WTC11 (cell line): ENCODE data around the gene STAT2. TPM values are rescaled to one million over a fixed set of nuclear protein-coding genes. Genes with fewer than 3 reads are reported as not detected.

ENCODE experiments used
- FOXK1 ChIP-seq: sonication (generic); formaldehyde crosslinking; IDR thresholded peaks from 2 replicates; pipeline ENCODE4 v1.8.0; 2022; ENCODE audit warnings: mild to moderate bottlenecking, moderate library complexity, missing genetic modification reagents
- FOXP1 ChIP-seq: sonication (generic); formaldehyde crosslinking; IDR thresholded peaks from 2 replicates; pipeline ENCODE4 v1.8.0; 2022; ENCODE audit warnings: missing genetic modification reagents, mild to moderate bottlenecking, moderate library complexity, borderline replicate concordance
- GABPB1 ChIP-seq: sonication (generic); formaldehyde crosslinking; IDR thresholded peaks from 2 replicates; pipeline ENCODE4 v1.8.1; 2023; ENCODE audit warnings: mild to moderate bottlenecking, missing genetic modification reagents
- GRHL2 ChIP-seq: fragments of 250-450 bp; sonication (Bioruptor Pico); IDR thresholded peaks from 2 replicates; pipeline ENCODE4 v1.8.0; 2022; ENCODE audit warnings: mild to moderate bottlenecking, moderate library complexity; ENCODE audit not compliant: insufficient replicate concordance, severe bottlenecking
- HMGA2 ChIP-seq: fragments of 250-450 bp; sonication (Bioruptor Pico); IDR thresholded peaks from 2 replicates; pipeline ENCODE4 v1.4.0; 2021; ENCODE audit warnings: mild to moderate bottlenecking, moderate library complexity
- JUN ChIP-seq: sonication (generic); formaldehyde crosslinking; IDR thresholded peaks from 2 replicates; pipeline ENCODE4 v1.8.0; 2023; ENCODE audit warnings: mild to moderate bottlenecking, missing genetic modification reagents
- MYBL2 ChIP-seq: sonication (generic); formaldehyde crosslinking; IDR thresholded peaks from 2 replicates; pipeline ENCODE4 v1.8.1; 2023; ENCODE audit warnings: mild to moderate bottlenecking, moderate library complexity, missing genetic modification reagents
- NFE2L1 ChIP-seq: sonication (generic); formaldehyde crosslinking; IDR thresholded peaks from 2 replicates; pipeline ENCODE4 v1.8.1; 2023; ENCODE audit warnings: missing genetic modification reagents
- NFYB ChIP-seq: sonication (generic); formaldehyde crosslinking; conservative IDR thresholded peaks from 2 replicates; pipeline ENCODE4 v1.8.0; 2022; ENCODE audit warnings: low read depth, missing genetic modification reagents
- NR2C2 ChIP-seq: sonication (generic); formaldehyde crosslinking; IDR thresholded peaks from 2 replicates; pipeline ENCODE4 v1.8.0; 2022; ENCODE audit warnings: mild to moderate bottlenecking, missing genetic modification reagents
- ZBTB21 ChIP-seq: sonication (generic); formaldehyde crosslinking; IDR thresholded peaks from 2 replicates; pipeline ENCODE4 v1.8.1; 2023; ENCODE audit warnings: mild to moderate bottlenecking, missing genetic modification reagents, borderline replicate concordance
- ZNF232 ChIP-seq: sonication (generic); formaldehyde crosslinking; IDR thresholded peaks from 2 replicates; pipeline ENCODE4 v1.8.0; 2022; ENCODE audit warnings: mild to moderate bottlenecking, missing genetic modification reagents
- ZNF396 ChIP-seq: fragments of 250-450 bp; sonication (Bioruptor Pico); IDR thresholded peaks from 2 replicates; pipeline ENCODE4 v1.8.0; 2021; ENCODE audit warnings: mild to moderate bottlenecking, moderate library complexity, borderline replicate concordance
- total RNA-seq: library from RNA; stranded (reverse); gene quantifications from 3 replicates; pipeline ENCODE4 v1.2.3, GENCODE V29; 2021
- TF ChIP-seq, protein P1 (sequence below): sonication (generic); formaldehyde crosslinking; IDR thresholded peaks from 2 replicates; pipeline ENCODE4 v1.8.0; 2022; ENCODE audit warnings: missing genetic modification reagents
- TF ChIP-seq, protein P2 (sequence below): sonication (generic); formaldehyde crosslinking; IDR thresholded peaks from 2 replicates; pipeline ENCODE4 v1.8.1; 2022; ENCODE audit warnings: mild to moderate bottlenecking, moderate library complexity, missing genetic modification reagents
- TF ChIP-seq, protein P3 (sequence below): sonication (generic); formaldehyde crosslinking; IDR thresholded peaks from 2 replicates; pipeline ENCODE4 v1.8.1; 2022; ENCODE audit warnings: mild to moderate bottlenecking, missing genetic modification reagents, moderate library complexity, borderline replicate concordance
- TF ChIP-seq, protein P4 (sequence below): sonication (generic); formaldehyde crosslinking; IDR thresholded peaks from 2 replicates; pipeline ENCODE4 v1.8.1; 2022; ENCODE audit warnings: missing genetic modification reagents, borderline replicate concordance
- TF ChIP-seq, protein P5 (sequence below): fragments of 250-450 bp; sonication (Bioruptor Pico); IDR thresholded peaks from 2 replicates; pipeline ENCODE4 v1.9.0; 2021; ENCODE audit warnings: mild to moderate bottlenecking, borderline replicate concordance
- TF ChIP-seq, protein P6 (sequence below): sonication (generic); formaldehyde crosslinking; IDR thresholded peaks from 2 replicates; pipeline ENCODE4 v1.8.0; 2023; ENCODE audit warnings: mild to moderate bottlenecking, missing genetic modification reagents
- TF ChIP-seq, protein P7 (sequence below): sonication (generic); formaldehyde crosslinking; IDR thresholded peaks from 2 replicates; pipeline ENCODE4 v1.8.1; 2023; ENCODE audit warnings: mild to moderate bottlenecking, missing genetic modification reagents, moderate library complexity
- TF ChIP-seq, protein P8 (sequence below): sonication (generic); formaldehyde crosslinking; IDR thresholded peaks from 2 replicates; pipeline ENCODE4 v1.8.1; 2023; ENCODE audit warnings: mild to moderate bottlenecking, missing genetic modification reagents

Gene STAT2
- total RNA-seq, 1 experiment from 2014 or later = 54.5 TPM

DNA sequence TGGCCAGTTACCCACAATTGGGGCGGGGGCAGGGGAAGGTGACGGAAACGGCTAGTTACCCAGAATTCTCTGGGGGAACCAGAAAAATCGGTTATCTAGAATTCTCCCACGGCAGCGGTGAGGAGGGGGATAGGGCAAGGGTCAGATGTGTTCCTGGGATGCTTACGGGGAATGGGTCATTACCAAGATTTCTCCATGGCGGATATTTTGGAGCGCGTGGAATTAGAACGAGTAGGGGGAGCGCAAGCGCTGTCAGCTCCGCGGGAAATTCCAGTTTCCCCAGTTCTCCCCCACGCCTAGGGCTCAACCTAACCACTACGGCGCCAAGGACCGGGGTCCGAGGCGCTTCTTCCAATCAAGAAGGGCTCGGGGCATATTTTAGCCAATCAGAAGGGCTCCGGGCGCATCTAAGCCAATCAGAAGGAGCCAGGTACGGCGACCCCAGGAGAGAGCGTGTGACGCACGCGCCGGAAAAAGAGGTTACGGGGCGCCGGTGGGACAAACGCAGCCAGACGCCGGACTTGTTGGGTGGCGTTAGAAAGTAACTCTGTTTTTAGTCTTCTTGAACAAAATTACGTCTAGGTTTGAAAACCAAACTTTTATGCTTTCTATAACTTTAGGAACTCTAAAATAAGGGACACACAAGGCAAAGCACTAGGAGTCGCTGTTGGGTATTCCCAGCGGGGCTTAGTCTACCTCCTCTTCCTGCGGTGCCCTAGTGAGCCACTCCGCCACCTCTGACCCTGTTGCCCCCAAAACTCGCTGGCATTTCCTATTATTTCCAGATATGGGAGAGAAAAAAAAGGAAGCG, 26.0 kb downstream of the STAT2 start, which contains the start of gene PAN2 (continued):
- TF ChIP-seq ZNF396 (CRISPR knock-in tag) = no peak
- TF ChIP-seq, protein P1, sequence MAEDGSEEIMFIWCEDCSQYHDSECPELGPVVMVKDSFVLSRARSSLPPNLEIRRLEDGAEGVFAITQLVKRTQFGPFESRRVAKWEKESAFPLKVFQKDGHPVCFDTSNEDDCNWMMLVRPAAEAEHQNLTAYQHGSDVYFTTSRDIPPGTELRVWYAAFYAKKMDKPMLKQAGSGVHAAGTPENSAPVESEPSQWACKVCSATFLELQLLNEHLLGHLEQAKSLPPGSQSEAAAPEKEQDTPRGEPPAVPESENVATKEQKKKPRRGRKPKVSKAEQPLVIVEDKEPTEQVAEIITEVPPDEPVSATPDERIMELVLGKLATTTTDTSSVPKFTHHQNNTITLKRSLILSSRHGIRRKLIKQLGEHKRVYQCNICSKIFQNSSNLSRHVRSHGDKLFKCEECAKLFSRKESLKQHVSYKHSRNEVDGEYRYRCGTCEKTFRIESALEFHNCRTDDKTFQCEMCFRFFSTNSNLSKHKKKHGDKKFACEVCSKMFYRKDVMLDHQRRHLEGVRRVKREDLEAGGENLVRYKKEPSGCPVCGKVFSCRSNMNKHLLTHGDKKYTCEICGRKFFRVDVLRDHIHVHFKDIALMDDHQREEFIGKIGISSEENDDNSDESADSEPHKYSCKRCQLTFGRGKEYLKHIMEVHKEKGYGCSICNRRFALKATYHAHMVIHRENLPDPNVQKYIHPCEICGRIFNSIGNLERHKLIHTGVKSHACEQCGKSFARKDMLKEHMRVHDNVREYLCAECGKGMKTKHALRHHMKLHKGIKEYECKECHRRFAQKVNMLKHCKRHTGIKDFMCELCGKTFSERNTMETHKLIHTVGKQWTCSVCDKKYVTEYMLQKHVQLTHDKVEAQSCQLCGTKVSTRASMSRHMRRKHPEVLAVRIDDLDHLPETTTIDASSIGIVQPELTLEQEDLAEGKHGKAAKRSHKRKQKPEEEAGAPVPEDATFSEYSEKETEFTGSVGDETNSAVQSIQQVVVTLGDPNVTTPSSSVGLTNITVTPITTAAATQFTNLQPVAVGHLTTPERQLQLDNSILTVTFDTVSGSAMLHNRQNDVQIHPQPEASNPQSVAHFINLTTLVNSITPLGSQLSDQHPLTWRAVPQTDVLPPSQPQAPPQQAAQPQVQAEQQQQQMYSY = no peak
- TF ChIP-seq FOXP1 (CRISPR knock-in tag) = no peak
- TF ChIP-seq, protein P2, sequence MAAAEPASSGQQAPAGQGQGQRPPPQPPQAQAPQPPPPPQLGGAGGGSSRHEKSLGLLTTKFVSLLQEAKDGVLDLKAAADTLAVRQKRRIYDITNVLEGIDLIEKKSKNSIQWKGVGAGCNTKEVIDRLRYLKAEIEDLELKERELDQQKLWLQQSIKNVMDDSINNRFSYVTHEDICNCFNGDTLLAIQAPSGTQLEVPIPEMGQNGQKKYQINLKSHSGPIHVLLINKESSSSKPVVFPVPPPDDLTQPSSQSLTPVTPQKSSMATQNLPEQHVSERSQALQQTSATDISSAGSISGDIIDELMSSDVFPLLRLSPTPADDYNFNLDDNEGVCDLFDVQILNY (CRISPR knock-in tag) = 0 out of 2 replicates have a peak, but pooled peaks have one; percentile 44
- no peak for TF ChIP-seq NFE2L1
- no peak for TF ChIP-seq FOXK1 (CRISPR knock-in tag)
- TF ChIP-seq JUN (CRISPR knock-in tag) = no peak
- TF ChIP-seq, protein P3, sequence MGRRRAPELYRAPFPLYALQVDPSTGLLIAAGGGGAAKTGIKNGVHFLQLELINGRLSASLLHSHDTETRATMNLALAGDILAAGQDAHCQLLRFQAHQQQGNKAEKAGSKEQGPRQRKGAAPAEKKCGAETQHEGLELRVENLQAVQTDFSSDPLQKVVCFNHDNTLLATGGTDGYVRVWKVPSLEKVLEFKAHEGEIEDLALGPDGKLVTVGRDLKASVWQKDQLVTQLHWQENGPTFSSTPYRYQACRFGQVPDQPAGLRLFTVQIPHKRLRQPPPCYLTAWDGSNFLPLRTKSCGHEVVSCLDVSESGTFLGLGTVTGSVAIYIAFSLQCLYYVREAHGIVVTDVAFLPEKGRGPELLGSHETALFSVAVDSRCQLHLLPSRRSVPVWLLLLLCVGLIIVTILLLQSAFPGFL = no peak
- TF ChIP-seq NR2C2 = no peak
- TF ChIP-seq, protein P4, sequence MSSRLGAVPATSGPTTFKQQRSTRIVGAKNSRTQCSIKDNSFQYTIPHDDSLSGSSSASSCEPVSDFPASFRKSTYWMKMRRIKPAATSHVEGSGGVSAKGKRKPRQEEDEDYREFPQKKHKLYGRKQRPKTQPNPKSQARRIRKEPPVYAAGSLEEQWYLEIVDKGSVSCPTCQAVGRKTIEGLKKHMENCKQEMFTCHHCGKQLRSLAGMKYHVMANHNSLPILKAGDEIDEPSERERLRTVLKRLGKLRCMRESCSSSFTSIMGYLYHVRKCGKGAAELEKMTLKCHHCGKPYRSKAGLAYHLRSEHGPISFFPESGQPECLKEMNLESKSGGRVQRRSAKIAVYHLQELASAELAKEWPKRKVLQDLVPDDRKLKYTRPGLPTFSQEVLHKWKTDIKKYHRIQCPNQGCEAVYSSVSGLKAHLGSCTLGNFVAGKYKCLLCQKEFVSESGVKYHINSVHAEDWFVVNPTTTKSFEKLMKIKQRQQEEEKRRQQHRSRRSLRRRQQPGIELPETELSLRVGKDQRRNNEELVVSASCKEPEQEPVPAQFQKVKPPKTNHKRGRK (CRISPR knock-in tag) = no peak
- TF ChIP-seq HMGA2 (CRISPR knock-in tag) = no peak
- TF ChIP-seq, protein P5, sequence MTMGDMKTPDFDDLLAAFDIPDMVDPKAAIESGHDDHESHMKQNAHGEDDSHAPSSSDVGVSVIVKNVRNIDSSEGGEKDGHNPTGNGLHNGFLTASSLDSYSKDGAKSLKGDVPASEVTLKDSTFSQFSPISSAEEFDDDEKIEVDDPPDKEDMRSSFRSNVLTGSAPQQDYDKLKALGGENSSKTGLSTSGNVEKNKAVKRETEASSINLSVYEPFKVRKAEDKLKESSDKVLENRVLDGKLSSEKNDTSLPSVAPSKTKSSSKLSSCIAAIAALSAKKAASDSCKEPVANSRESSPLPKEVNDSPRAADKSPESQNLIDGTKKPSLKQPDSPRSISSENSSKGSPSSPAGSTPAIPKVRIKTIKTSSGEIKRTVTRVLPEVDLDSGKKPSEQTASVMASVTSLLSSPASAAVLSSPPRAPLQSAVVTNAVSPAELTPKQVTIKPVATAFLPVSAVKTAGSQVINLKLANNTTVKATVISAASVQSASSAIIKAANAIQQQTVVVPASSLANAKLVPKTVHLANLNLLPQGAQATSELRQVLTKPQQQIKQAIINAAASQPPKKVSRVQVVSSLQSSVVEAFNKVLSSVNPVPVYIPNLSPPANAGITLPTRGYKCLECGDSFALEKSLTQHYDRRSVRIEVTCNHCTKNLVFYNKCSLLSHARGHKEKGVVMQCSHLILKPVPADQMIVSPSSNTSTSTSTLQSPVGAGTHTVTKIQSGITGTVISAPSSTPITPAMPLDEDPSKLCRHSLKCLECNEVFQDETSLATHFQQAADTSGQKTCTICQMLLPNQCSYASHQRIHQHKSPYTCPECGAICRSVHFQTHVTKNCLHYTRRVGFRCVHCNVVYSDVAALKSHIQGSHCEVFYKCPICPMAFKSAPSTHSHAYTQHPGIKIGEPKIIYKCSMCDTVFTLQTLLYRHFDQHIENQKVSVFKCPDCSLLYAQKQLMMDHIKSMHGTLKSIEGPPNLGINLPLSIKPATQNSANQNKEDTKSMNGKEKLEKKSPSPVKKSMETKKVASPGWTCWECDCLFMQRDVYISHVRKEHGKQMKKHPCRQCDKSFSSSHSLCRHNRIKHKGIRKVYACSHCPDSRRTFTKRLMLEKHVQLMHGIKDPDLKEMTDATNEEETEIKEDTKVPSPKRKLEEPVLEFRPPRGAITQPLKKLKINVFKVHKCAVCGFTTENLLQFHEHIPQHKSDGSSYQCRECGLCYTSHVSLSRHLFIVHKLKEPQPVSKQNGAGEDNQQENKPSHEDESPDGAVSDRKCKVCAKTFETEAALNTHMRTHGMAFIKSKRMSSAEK = no peak
- TF ChIP-seq GABPB1 (CRISPR knock-in tag) = peak; percentile 44; the same call in 1 of the 2 replicates
- no peak for TF ChIP-seq GRHL2 (CRISPR knock-in tag)
- TF ChIP-seq ZBTB21 = no peak
- TF ChIP-seq NFYB = peak; percentile 86
- TF ChIP-seq MYBL2 = peak; percentile 52; the same call in 1 of the 2 replicates
- TF ChIP-seq, protein P6, sequence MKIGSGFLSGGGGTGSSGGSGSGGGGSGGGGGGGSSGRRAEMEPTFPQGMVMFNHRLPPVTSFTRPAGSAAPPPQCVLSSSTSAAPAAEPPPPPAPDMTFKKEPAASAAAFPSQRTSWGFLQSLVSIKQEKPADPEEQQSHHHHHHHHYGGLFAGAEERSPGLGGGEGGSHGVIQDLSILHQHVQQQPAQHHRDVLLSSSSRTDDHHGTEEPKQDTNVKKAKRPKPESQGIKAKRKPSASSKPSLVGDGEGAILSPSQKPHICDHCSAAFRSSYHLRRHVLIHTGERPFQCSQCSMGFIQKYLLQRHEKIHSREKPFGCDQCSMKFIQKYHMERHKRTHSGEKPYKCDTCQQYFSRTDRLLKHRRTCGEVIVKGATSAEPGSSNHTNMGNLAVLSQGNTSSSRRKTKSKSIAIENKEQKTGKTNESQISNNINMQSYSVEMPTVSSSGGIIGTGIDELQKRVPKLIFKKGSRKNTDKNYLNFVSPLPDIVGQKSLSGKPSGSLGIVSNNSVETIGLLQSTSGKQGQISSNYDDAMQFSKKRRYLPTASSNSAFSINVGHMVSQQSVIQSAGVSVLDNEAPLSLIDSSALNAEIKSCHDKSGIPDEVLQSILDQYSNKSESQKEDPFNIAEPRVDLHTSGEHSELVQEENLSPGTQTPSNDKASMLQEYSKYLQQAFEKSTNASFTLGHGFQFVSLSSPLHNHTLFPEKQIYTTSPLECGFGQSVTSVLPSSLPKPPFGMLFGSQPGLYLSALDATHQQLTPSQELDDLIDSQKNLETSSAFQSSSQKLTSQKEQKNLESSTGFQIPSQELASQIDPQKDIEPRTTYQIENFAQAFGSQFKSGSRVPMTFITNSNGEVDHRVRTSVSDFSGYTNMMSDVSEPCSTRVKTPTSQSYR (CRISPR knock-in tag) = no peak
- TF ChIP-seq, protein P7, sequence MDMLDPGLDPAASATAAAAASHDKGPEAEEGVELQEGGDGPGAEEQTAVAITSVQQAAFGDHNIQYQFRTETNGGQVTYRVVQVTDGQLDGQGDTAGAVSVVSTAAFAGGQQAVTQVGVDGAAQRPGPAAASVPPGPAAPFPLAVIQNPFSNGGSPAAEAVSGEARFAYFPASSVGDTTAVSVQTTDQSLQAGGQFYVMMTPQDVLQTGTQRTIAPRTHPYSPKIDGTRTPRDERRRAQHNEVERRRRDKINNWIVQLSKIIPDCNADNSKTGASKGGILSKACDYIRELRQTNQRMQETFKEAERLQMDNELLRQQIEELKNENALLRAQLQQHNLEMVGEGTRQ (CRISPR knock-in tag) = no peak
- TF ChIP-seq, protein P8, sequence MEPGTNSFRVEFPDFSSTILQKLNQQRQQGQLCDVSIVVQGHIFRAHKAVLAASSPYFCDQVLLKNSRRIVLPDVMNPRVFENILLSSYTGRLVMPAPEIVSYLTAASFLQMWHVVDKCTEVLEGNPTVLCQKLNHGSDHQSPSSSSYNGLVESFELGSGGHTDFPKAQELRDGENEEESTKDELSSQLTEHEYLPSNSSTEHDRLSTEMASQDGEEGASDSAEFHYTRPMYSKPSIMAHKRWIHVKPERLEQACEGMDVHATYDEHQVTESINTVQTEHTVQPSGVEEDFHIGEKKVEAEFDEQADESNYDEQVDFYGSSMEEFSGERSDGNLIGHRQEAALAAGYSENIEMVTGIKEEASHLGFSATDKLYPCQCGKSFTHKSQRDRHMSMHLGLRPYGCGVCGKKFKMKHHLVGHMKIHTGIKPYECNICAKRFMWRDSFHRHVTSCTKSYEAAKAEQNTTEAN = no peak
- no peak for TF ChIP-seq ZNF232 (CRISPR knock-in tag)
